ENCODE measurements around the gene MKX. TPM values are rescaled to one million over a fixed set of nuclear protein-coding genes. Genes with fewer than 3 reads are reported as not detected.

Gene MKX
- total RNA-seq, 4 donors from 2014 or later: 0.54 to 3.6 (median 0.90) TPM

GRCh38 chr10:27713941-27714340 lies 31.7 kb downstream of the MKX start:
- H3K9me3 ChIP-seq: no peaks in the 10 kb centered on the region
- intact Hi-C loops (cut with DNase I): no loop called here
- no peaks in the 10 kb centered on the region for H3K36me3 ChIP-seq
- DNase-seq: peak; percentile 27 to 33
- 26 to 32% methylated on average over 3 of the region's 3 CpGs for WGBS, 2 donors
- H3K27ac ChIP-seq: no peak overlapping the region
- no peak overlapping the region for H3K4me3 ChIP-seq (replicated peaks in 1 of 3)
- no peaks in the 10 kb centered on the region for H3K27me3 ChIP-seq
- H3K4me1 ChIP-seq: no peaks in the 10 kb centered on the region
- TF ChIP-seq POLR2A (IDR thresholded peaks at IDR 0.05): no peak
- TF ChIP-seq, protein P1, sequence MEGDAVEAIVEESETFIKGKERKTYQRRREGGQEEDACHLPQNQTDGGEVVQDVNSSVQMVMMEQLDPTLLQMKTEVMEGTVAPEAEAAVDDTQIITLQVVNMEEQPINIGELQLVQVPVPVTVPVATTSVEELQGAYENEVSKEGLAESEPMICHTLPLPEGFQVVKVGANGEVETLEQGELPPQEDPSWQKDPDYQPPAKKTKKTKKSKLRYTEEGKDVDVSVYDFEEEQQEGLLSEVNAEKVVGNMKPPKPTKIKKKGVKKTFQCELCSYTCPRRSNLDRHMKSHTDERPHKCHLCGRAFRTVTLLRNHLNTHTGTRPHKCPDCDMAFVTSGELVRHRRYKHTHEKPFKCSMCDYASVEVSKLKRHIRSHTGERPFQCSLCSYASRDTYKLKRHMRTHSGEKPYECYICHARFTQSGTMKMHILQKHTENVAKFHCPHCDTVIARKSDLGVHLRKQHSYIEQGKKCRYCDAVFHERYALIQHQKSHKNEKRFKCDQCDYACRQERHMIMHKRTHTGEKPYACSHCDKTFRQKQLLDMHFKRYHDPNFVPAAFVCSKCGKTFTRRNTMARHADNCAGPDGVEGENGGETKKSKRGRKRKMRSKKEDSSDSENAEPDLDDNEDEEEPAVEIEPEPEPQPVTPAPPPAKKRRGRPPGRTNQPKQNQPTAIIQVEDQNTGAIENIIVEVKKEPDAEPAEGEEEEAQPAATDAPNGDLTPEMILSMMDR (IDR thresholded peaks at IDR 0.05): no peak

DNA sequence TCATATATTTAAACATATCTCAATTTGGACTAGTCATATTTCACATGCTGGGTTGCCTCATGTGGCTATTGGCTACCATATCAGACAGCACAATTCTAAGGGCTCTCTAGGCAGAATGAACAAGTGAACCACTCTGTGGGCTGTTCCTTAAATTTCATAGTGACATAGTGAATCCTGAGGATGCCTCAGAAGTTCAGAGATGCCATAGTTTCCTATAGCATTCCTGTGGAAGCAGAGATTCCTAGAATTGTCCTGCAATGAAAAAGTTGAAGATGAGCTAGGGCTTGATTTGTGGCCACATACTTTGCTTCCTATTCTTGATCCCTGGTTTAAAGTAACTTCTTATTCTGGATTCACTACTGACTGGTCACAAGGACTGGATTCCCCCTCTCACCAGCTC lies 35.6 kb downstream of the MKX start:
- H3K27ac ChIP-seq: no peak overlapping the region
- no peaks in the 10 kb centered on the region for H3K36me3 ChIP-seq
- no peak overlapping the region for H3K4me3 ChIP-seq (replicated peaks in 1 of 3)
- no peaks in the 10 kb centered on the region for H3K9me3 ChIP-seq
- no peaks in the 10 kb centered on the region for H3K4me1 ChIP-seq
- DNase-seq: no peak
- no peaks in the 10 kb centered on the region for H3K27me3 ChIP-seq
- no peak for TF ChIP-seq POLR2A (IDR thresholded peaks at IDR 0.05)
- TF ChIP-seq, protein P1 (IDR thresholded peaks at IDR 0.05): no peak
- intact Hi-C loops (cut with DNase I): no loop called here

GRCh38 chr10:27709304-27709703 lies 36.3 kb downstream of the MKX start:
- no peaks in the 10 kb centered on the region for H3K9me3 ChIP-seq
- no peak for DNase-seq
- TF ChIP-seq, protein P1 (IDR thresholded peaks at IDR 0.05): no peak
- TF ChIP-seq POLR2A (IDR thresholded peaks at IDR 0.05): no peak
- no peaks in the 10 kb centered on the region for H3K36me3 ChIP-seq
- no peak overlapping the region for H3K27ac ChIP-seq
- 99 to 100% methylated on average over 3 of the region's 3 CpGs for WGBS, 2 donors
- H3K27me3 ChIP-seq: no peaks in the 10 kb centered on the region
- no peaks in the 10 kb centered on the region for H3K4me1 ChIP-seq
- no peak overlapping the region for H3K4me3 ChIP-seq (replicated peaks in 1 of 3)
- intact Hi-C loops (cut with DNase I): no loop called here

DNA sequence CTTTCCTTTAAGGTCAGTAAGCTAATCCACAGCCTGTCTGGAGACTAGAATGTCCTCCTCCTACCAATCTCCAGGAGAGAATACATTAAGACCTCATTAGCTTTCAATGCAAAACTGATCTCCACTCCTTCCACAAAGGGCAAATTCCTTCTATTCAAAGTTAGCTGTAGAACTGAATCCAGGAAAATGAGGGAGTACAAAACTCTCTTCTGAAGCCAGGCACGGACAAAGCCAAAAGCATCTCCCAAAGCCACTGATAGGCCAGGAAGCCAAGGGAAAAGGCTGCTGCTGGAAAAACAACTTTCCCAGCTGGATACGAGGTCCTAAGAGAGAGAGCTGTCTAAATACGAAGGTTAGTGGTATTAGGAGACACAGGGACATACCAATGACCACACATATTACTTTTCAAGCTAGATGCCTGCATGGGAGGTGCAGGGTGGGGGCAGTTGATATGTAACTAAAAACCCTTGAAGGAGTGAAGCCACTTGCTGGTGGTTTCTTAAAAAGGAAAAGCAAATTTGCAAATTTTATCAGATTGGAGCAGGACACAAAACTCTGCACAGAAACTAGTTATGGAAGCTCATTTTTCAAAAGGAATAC lies 43.6 kb downstream of the MKX start:
- Histone ChIP-seq H3K27ac (no peak overlapping the region), H3K4me1 (no peaks in the 10 kb centered on the region), H3K27me3 (no peaks in the 10 kb centered on the region), H3K4me3 (replicated peaks in 1 of 3) (no peak overlapping the region), H3K36me3 (no peaks in the 10 kb centered on the region), H3K9me3 (no peaks in the 10 kb centered on the region)
- DNase-seq: no peak
- WGBS, 2 donors: 55 to 56% methylated on average over 3 of the region's 3 CpGs
- no peak for TF ChIP-seq POLR2A (IDR thresholded peaks at IDR 0.05)
- TF ChIP-seq, protein P1 (IDR thresholded peaks at IDR 0.05): no peak
- intact Hi-C loops (cut with DNase I): no loop called here

- intact Hi-C loops (cut with DNase I): no loop called here
- H3K4me1 ChIP-seq: no peaks in the 10 kb centered on the region
- no peak for DNase-seq
- no peaks in the 10 kb centered on the region for H3K27me3 ChIP-seq
- WGBS, 2 donors: 30 to 70% methylated on average over 2 of the region's 2 CpGs
- TF ChIP-seq, protein P1 (IDR thresholded peaks at IDR 0.05): no peak
- TF ChIP-seq POLR2A (IDR thresholded peaks at IDR 0.05): no peak
- no peak overlapping the region for H3K4me3 ChIP-seq (replicated peaks in 1 of 3)
- no peaks in the 10 kb centered on the region for H3K36me3 ChIP-seq
- no peak overlapping the region for H3K27ac ChIP-seq
- no peaks in the 10 kb centered on the region for H3K9me3 ChIP-seq
These were observed 45.8 kb downstream of the MKX start for GRCh38 chr10:27699776-27700175.

Data from thyroid gland (tissue), 4 donors.